Smooth muscle cell of the brain vasculature (primary cell): ENCODE data around the gene MYH11.
"Not testable (repeated sequence)": the region's sequence is repeated elsewhere in the genome, so short reads cannot be mapped to it uniquely, and the experiment has no call there.

Experiments
- DNase-seq: peaks from one replicate; pipeline ENCODE4 v3.0.0-alpha.2; 2012; ENCODE audit warnings: low read depth, low spot score

MYH11 gene

DNA sequence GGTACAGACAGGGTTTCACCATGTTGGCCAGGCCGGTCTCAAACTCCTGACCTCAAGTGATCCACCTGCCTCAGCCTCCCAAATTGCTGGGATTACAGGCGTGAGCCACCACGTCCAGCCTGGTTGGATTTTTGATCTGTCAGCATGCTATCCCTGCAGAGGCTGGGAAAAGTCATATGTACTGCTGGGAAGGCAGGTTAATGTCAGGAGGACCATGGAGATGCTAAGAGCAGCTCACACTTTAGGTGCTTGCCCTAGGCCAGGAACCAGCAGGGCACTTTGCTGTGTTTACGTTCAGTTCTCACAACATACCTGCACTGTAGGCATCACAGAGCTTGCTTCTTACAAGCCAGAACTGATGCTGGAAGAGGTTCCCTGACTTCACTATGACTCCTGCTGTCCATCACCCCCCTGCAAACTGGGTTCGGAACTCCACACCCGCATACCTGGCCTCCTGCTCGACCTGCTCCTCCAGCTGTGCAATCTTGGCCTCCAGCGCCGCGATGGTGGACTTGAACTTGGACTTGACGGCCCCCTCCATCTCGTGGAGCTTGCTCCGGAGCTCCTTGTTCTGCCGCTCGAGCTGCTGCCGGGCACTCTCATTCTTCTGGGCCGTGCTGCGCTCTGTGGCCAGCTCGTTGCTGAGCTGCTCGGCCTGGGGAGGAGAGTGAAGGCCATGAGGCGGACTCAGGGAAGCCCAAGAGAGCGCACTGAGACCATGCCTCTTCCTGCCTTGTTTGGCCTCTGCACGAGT is 140.0 kb downstream of the MYH11 start:
- no peak for DNase-seq

GRCh38 chr16:15715221-15715620 is 141.6 kb downstream of the MYH11 start:
- DNase-seq, result no peak

DNA sequence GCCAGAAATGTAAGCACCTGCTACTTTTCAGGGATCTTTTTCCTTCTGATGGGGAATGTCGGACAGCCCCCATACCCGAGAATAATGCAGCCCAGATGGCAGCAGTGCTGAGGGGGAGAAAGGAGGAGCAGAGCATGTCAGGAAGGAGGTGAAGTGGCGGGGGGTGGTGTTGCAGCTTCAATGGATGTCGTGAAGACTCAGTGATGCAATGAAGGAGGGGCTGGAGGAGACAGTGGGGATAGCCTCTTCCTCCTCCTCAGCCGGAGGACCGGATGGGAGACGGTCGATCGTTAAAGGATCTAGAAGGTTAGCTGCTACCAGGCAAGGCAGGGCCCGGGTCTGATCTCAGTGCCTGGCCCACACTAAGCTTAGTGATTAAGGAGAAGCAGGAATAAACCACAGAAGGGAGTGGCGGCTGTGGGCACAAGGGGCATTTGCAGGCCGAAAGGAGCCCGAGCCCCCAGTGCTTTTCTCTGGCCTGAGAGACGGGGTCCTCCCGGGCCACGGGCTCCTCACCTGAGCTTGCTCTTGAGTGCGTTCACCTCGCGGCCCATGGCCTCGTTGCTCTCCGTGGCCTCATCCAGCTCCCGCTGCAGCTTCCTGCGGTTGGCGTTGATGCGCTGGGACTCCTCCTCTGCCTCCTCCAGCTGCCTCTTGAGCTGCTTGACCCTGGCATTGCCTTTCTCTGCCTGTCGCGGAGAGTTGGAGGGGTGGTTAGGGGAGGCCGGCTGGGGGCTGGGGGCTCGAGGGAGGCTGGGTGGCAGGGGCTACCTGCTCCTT is 142.2 kb downstream of the MYH11 start:
- no peak for DNase-seq

- DNase-seq, result no peak
Observed at GRCh38 chr16:15708997-15709396, 147.8 kb downstream of the MYH11 start.

DNA sequence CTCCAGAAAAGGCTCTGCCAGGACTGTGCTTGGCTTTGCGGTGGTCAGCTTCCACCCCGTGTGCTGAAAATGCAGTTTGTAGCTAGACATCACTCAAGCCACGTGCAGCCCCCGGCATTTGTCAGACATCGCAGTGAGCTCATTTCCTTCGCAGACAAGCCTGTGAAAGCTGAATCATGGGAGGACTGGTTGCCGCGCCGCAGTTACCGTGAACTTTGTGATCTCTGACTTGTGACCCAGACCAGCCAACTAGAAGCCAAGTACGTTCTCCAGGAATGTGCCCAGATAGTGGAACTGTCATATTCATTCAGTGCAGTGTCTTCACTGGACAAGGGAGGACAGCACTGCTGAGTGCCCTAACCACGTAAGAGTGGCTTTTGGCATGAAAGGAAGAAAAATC is 148.7 kb downstream of the MYH11 start:
- no peak for DNase-seq

DNA sequence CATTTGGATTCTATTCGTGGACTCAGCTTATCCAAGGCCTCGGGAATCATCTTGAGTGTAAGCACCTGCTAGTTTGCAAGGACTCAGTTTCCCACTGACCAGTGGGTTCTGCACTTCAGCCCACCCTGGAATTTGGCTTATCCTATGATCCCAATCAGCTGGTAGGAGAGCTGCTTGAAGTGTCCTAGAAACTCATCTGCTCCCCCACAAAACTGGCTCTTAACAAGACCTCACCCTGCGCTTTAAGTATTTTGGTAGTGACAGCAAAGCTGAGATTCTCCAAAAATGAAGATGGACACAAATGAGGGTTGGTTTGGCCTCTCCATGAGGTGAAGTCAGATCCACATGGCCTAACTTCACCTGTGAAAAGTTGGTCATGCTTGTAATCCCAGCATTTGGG is 149.5 kb downstream of the MYH11 start:
- DNase-seq, result no peak

DNA sequence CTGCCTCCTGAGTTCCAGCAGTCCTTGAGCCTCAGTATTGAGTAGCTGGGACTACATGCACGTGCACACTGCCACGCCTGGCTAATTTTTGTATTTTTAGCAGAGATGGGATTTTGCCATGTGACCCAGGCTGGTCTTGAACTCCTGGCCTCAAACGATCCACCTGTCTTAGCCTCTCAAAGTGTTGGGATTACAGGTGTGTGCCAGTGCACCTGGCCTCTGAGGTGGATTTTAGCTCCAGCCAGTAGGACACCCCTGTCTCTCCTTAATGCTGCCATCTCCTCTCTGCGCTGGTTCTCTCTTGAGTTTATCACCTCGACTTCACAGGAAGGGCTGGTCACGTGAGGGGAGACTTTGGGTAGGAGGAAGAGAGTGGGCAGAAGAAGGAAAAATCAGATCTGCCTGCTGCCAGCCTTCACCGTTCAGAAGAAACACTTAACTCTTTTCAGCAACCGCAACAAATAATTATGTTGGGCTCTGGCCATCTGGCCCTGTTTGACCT is 151.7 kb downstream of the MYH11 start:
- DNase-seq, result no peak

DNA sequence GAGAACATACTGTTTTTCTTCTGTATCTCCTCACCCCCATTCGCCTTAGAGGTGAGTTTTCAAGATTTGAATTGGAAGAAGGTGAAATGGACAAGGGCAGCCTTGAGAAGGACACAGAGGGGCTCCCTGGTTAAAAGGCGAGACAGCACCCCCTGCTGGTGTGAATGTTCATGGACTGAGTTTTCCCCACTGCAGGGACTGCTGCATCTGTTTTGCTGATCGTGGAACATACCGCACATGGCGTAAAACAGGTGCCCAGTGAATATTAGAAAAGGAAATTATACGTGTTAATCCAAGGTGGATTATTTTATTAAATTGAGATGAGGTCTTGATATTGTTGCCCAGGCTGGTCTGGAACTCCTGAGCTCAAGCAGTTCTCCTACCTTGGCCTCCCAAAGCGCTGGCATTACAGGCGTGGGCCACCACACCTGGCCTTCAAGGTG is 152.3 kb downstream of the MYH11 start:
- DNase-seq, result no peak

DNA sequence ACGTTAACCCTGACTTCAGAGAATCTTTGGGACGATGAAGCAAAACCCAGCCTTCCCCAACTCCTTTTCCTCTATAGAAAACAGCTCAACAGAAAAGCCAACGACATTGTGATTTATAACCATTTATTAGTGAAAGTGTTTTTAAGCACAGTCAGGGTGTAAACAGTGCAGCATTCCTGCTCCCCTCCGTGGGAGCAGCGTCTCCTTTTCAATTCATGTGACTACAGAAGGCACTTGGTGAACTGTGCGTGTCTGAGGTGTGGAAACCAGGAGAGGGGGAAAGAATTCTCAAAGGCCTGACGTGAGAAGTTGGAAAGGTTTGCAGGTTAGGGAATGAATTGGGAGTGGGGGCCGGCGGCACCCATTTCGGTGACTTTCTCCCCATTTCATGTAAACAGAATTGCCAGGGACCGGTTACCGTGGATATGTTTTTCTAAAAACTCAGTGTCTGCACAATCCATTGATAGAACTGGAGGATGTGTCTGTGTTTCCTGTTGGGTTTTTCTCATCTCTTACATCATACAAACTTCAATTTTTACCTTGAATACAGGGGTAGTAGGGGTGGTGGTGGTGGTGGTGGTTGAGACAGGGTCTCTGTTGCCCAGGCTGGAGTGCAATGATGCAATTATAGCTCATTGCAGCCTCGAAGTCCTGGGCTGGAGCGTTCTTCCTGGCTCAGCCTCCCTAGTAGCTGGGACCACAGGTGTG is 153.6 kb downstream of the MYH11 start:
- no peak for DNase-seq

GRCh38 chr16:15701975-15702970 is 154.6 kb downstream of the MYH11 start:
- DNase-seq, result no peak

- DNase-seq, result no peak
Observed at GRCh38 chr16:15701367-15701766, 155.5 kb downstream of the MYH11 start.

DNA sequence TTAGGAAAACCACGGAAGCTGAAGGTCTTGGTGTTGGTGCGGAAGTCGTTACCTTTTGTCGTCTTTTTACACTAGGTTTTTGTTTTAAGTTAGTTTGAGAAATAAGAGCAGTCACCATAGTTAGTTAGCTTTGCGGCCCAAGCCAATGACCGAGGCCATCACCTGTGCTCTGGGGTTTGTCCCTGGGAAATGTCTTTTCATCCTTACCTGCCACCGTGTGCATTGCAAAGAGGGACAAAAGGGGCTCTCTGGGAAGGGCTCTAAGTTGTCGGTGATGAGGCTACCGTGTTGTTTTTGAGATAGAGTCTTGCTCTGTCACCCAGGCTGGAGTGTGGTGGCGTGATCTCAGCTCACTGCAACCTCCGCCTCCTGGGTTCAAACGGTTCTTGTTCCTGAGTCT is 157.0 kb downstream of the MYH11 start:
- DNase-seq, result no peak

GRCh38 chr16:15694499-15694898 is 162.3 kb downstream of the MYH11 start:
- no peak for DNase-seq

DNA sequence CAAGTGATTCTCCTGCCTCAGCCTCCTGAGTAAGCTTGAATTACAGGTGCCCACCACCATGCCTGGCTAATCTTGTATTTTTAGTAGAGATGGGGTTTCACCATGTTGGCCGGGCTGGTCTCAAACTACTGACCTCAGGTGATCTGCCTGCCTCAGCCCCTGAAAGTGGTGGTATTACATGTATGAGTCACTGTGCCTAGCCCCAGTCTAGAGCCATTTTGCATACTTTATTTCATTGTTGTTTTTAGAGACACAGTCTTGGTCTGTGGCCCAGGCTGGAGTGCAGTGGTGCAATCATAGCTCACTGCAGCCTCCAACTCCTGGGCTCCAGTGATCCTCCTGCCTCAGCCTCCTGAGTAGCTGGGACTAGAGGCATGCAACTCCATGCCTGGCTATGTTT is 164.3 kb downstream of the MYH11 start:
- not testable (repeated sequence) for DNase-seq

GRCh38 chr16:15691046-15691445 is 165.8 kb downstream of the MYH11 start:
- DNase-seq, result no peak

DNA sequence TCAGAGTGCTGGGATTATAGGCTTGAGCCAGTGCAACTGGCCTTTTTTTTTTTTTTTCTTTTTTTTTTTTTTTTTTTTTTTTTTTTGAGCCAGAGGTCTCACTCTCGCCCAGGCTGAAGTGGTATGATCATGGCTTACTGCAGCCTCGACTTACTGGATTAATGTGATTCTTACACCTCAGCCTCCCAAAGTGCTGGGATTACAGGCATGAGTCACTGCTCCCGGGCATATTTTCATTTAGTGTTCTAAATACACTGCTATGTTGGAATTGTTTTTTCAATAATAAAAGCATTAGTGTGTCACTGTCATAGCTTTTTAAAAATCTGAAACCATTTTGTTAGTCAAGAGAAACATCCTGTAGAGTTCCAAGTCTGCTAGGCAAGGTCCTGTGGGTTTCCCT is 166.5 kb downstream of the MYH11 start:
- no peak for DNase-seq

DNA sequence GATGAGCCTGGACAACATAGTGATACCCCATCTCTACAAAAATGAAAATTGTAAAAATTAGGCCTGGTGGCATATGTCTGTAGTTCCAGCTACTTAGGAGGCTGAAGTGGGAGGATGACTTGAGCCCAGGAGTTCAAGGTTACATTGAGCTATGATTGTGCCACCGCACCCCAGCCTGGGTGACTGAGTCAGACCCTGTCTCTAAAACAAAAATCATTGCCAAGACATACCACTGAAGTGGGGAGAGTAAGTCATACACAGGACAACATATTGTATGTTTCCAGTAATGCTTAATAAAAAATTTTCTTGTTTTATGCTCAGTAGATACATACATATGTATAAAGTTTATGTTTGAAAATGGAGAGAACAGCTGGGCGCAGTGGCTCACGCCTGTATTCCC is 167.5 kb downstream of the MYH11 start:
- no peak for DNase-seq

GRCh38 chr16:15686287-15686686 is 170.5 kb downstream of the MYH11 start:
- DNase-seq, result no peak

DNA sequence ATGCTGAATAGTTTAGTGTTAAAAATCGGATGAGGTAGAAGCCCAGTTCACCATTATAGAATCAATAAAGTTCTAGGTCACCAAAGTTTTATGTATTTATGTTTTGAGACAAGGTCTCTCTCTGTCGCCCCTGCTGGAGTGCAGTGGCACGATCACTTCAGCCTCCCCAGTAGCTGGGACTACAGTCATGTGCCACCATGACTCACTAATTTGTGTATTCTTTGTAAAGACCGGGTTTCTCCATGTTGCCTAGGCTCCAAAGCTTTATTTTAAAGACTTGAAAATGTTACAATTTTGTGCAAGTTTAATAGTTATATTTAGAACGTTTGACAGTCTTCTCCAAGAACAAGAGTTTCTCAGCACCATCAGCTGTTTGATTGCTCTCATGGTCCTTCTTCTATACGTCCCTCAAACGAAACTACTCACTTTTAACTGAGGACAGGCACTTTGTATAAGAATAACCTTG is 174.7 kb downstream of the MYH11 start:
- DNase-seq, result no peak

GRCh38 chr16:15677447-15677846 is 179.4 kb downstream of the MYH11 start:
- DNase-seq, result no peak

DNA sequence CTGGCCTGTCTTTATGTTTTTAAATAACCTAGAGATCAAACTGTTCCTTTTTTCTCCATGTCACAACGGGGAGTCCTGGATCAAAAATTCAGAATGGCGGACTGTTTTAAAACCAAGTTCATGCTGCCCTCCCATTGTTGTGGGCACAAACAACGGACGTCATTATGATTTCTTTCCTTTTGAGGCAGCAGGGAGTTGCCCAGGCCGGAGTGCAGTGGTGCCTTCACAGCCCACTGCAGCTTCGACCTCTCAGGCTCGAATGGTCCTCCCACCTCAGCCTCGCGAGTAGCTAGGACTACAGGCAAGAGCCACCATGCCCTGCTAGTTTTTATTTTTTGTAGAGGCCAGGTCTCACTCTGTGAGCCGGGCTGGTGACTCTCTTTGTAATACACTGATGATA is 180.3 kb downstream of the MYH11 start:
- no peak for DNase-seq
